ENCODE measurements around the gene CFAP92. TPM values are rescaled to one million over a fixed set of nuclear protein-coding genes. Genes with fewer than 3 reads are reported as not detected.

CFAP92 gene
- total RNA-seq, 1 donor from 2014 or later: 0.52 TPM

DNA sequence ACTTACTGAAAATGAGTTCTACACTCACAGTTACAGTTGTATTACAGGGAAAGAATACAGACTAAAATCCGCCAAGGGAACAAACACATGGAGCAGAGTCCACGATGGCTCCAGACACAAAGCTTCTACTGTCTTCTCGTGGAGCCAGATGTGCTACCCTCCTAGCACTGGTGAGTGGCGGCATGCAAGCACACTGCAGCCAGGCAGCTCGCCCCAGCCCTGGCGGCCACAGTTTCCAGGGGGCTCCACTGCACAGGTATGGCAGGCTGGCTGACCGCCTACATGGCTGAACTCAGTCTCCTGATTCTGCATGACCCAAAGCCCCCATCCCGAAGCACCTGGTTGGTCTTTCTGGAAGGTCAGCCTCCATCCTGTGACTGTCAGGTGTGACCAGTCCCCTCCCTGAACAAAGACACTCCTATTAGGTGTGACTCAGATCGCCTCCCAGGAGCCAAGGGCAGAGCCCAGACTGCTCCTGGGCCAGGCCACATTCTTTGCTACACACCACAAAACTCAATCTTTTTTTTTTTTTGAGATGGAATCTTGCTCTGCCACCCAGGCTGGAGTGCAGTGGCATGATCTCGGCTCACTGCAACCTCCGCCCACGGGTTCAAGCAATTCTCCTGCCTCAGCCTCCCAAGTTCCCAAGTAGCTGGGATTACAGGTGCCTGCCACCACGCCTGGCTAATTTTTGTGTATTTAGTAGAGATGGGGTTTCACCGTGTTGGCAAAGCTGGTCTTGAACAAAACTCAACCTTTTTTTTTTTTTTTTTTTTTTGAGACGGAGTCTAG lies 51.5 kb downstream of the CFAP92 start:
- Histone ChIP-seq H3K27ac (ENCODE audit: low read depth, low read length) (no peak overlapping the region), H3K9me3 (ENCODE audit: insufficient read depth, low read depth, low read length) (no peaks in the 10 kb centered on the region), H4K20me1 (ENCODE audit: insufficient read depth, low read length) (no peaks in the 10 kb centered on the region), H3K4me2 (ENCODE audit: low read length) (no peak overlapping the region), H3K36me3 (ENCODE audit: insufficient read depth, low read length) (no peaks in the 10 kb centered on the region), H3K4me1 (ENCODE audit: insufficient read depth, low read length) (no peaks in the 10 kb centered on the region), H3K4me3 (ENCODE audit: insufficient read depth, low read depth, low read length) (no peak overlapping the region), H3K27me3 (ENCODE audit: insufficient read depth, low read length) (peaks cover 4% of the 10 kb centered on the region), H3K9ac (ENCODE audit: low read length) (no peak overlapping the region), H2AFZ (ENCODE audit: low read depth, low read length) (no peak overlapping the region), H3K79me2 (ENCODE audit: insufficient read depth, low read length) (no peaks in the 10 kb centered on the region)
- no peak overlapping the region for H3K27ac Mint-ChIP-seq (ENCODE audit: unreplicated experiment)
- peaks cover 9% of the 10 kb centered on the region for H3K27me3 Mint-ChIP-seq (ENCODE audit: low read depth, unreplicated experiment)
- H3K36me3 Mint-ChIP-seq (ENCODE audit: low read depth, unreplicated experiment): no peaks in the 10 kb centered on the region
- TF ChIP-seq, protein P1, sequence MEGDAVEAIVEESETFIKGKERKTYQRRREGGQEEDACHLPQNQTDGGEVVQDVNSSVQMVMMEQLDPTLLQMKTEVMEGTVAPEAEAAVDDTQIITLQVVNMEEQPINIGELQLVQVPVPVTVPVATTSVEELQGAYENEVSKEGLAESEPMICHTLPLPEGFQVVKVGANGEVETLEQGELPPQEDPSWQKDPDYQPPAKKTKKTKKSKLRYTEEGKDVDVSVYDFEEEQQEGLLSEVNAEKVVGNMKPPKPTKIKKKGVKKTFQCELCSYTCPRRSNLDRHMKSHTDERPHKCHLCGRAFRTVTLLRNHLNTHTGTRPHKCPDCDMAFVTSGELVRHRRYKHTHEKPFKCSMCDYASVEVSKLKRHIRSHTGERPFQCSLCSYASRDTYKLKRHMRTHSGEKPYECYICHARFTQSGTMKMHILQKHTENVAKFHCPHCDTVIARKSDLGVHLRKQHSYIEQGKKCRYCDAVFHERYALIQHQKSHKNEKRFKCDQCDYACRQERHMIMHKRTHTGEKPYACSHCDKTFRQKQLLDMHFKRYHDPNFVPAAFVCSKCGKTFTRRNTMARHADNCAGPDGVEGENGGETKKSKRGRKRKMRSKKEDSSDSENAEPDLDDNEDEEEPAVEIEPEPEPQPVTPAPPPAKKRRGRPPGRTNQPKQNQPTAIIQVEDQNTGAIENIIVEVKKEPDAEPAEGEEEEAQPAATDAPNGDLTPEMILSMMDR (IDR thresholded peaks at IDR 0.05; ENCODE audit: insufficient read depth, low read depth, low read length): no peak
- TF ChIP-seq EZH2 (IDR thresholded peaks at IDR 0.05; ENCODE audit: insufficient read depth, low read length): no peak
- H3K4me1 Mint-ChIP-seq (ENCODE audit: low read depth, unreplicated experiment): no peaks in the 10 kb centered on the region
- no peak overlapping the region for H3K4me3 Mint-ChIP-seq (ENCODE audit: unreplicated experiment)
- H3K9me3 Mint-ChIP-seq (ENCODE audit: unreplicated experiment): no peaks in the 10 kb centered on the region
- FAIRE-seq (no peak), DNase-seq (ENCODE audit: low read depth) (no peak)

DNA sequence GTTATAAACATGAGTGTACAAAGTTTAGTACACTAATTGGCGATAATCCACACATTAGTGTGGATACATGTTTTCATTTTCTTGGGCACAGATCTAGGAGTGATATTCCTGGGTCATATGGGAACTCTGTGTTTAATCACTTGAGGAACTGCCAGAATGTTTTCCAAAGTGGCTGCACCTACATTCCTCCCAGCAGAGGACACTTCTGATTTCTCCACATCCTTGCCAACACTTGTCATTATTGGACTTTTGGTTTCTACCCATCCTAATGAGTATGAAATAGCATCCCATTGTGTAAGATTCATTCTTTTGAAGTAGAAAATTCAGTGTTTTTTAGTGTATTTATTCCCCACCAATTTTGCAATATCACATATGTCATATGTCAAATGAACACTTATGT lies 53.6 kb downstream of the CFAP92 start:
- Histone ChIP-seq H3K4me2 (ENCODE audit: low read length) (no peak overlapping the region), H4K20me1 (ENCODE audit: insufficient read depth, low read length) (no peaks in the 10 kb centered on the region), H2AFZ (ENCODE audit: low read depth, low read length) (no peak overlapping the region), H3K9ac (ENCODE audit: low read length) (no peak overlapping the region), H3K27me3 (ENCODE audit: insufficient read depth, low read length) (peaks cover 7% of the 10 kb centered on the region), H3K4me1 (ENCODE audit: insufficient read depth, low read length) (no peaks in the 10 kb centered on the region), H3K79me2 (ENCODE audit: insufficient read depth, low read length) (no peaks in the 10 kb centered on the region), H3K27ac (ENCODE audit: low read depth, low read length) (no peak overlapping the region), H3K4me3 (ENCODE audit: insufficient read depth, low read depth, low read length) (no peak overlapping the region), H3K9me3 (ENCODE audit: insufficient read depth, low read depth, low read length) (no peaks in the 10 kb centered on the region), H3K36me3 (ENCODE audit: insufficient read depth, low read length) (no peaks in the 10 kb centered on the region)
- DNase-seq (ENCODE audit: low read depth): no peak
- H3K27ac Mint-ChIP-seq (ENCODE audit: unreplicated experiment): no peak overlapping the region
- TF ChIP-seq EZH2 (IDR thresholded peaks at IDR 0.05; ENCODE audit: insufficient read depth, low read length): no peak
- TF ChIP-seq, protein P1 (IDR thresholded peaks at IDR 0.05; ENCODE audit: insufficient read depth, low read depth, low read length): no peak
- H3K36me3 Mint-ChIP-seq (ENCODE audit: low read depth, unreplicated experiment): no peaks in the 10 kb centered on the region
- no peak for FAIRE-seq
- no peaks in the 10 kb centered on the region for H3K4me1 Mint-ChIP-seq (ENCODE audit: low read depth, unreplicated experiment)
- no peaks in the 10 kb centered on the region for H3K9me3 Mint-ChIP-seq (ENCODE audit: unreplicated experiment)
- peaks cover 7% of the 10 kb centered on the region for H3K27me3 Mint-ChIP-seq (ENCODE audit: low read depth, unreplicated experiment)
- no peak overlapping the region for H3K4me3 Mint-ChIP-seq (ENCODE audit: unreplicated experiment)

DNA sequence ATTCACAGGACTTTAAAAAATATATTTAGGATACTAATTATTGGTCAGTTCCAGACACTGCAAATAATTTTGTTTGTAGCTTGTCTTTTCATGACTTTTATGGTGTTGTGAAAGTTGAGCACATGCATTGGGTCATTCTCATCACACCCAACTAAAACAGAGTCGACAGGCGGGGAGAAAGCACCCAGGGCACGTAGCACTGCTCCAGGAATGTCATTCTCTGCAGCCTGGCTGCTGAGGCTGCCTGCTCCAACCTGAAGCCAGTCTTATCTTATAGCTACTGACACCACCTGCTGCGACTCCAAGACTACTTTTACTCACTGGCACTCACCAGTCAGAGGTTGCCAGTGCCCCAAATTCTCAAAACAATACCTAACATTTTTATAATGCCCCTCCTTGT lies 57.5 kb downstream of the CFAP92 start:
- H3K9me3 ChIP-seq (ENCODE audit: insufficient read depth, low read depth, low read length): no peaks in the 10 kb centered on the region
- Mint-ChIP-seq H3K36me3 (ENCODE audit: low read depth, unreplicated experiment) (peaks cover 2% of the 10 kb centered on the region), H3K4me3 (ENCODE audit: unreplicated experiment) (no peak overlapping the region), H3K27me3 (ENCODE audit: low read depth, unreplicated experiment) (peaks cover 26% of the 10 kb centered on the region), H3K4me1 (ENCODE audit: low read depth, unreplicated experiment) (no peaks in the 10 kb centered on the region), H3K27ac (ENCODE audit: unreplicated experiment) (no peak overlapping the region), H3K9me3 (ENCODE audit: unreplicated experiment) (no peaks in the 10 kb centered on the region)
- peaks cover 12% of the 10 kb centered on the region for H3K27me3 ChIP-seq (ENCODE audit: insufficient read depth, low read length)
- DNase-seq (ENCODE audit: low read depth) (no peak), FAIRE-seq (no peak)
- H2AFZ ChIP-seq (ENCODE audit: low read depth, low read length): no peak overlapping the region
- H3K79me2 ChIP-seq (ENCODE audit: insufficient read depth, low read length): no peaks in the 10 kb centered on the region
- H3K27ac ChIP-seq (ENCODE audit: low read depth, low read length): no peak overlapping the region
- TF ChIP-seq EZH2 (IDR thresholded peaks at IDR 0.05; ENCODE audit: insufficient read depth, low read length): no peak
- TF ChIP-seq, protein P1 (IDR thresholded peaks at IDR 0.05; ENCODE audit: insufficient read depth, low read depth, low read length): no peak
- H3K9ac ChIP-seq (ENCODE audit: low read length): no peak overlapping the region
- H3K4me3 ChIP-seq (ENCODE audit: insufficient read depth, low read depth, low read length): no peak overlapping the region
- no peaks in the 10 kb centered on the region for H3K4me1 ChIP-seq (ENCODE audit: insufficient read depth, low read length)
- no peak overlapping the region for H3K4me2 ChIP-seq (ENCODE audit: low read length)
- H3K36me3 ChIP-seq (ENCODE audit: insufficient read depth, low read length): no peaks in the 10 kb centered on the region
- H4K20me1 ChIP-seq (ENCODE audit: insufficient read depth, low read length): no peaks in the 10 kb centered on the region
